HCT116 (cell line): ENCODE measurements around the gene TRIP10. TPM values are rescaled to one million over a fixed set of nuclear protein-coding genes. Genes with fewer than 3 reads are reported as not detected.

Experiments used
- ATAC-seq: fragments of 200-7000 bp; cut with Tn5 transposase; 2 replicates; pipeline ENCODE4 v1.9.1; 2020; ENCODE audit warnings: mild to moderate bottlenecking, moderate library complexity
- BruUV-seq: library from RNA; stranded (reverse); fragments of 400-500 nt; replicated peaks from 2 replicates; lab custom pipeline; 2021; lab: Mats Ljungman, UMichigan
- CTCF ChIA-PET: fragments of 300-600 bp; sonication (Branson Sonifier 250); formaldehyde crosslinking; loops from one replicate; lab custom pipeline; 2021; ENCODE audit warnings: antibody characterized with exemption; lab: Charles Lee
- POLR2A ChIA-PET: fragments of 300-600, 350-600 bp; sonication (Branson Sonifier 250); formaldehyde crosslinking; loops from one replicate; lab custom pipeline; 2021; ENCODE audit warnings: antibody characterized with exemption; lab: Charles Lee
- RAD21 ChIA-PET, 2 experiments: fragments of 300-600 bp; sonication (Branson Sonifier 250); formaldehyde crosslinking; loops; one replicate each; lab custom pipeline; 2023; ENCODE audit warnings: low total read pairs in 2 of 2; ENCODE audit not compliant: uncharacterized antibody in 2 of 2, unreplicated experiment in 2 of 2, low non-redundant PET in 1 of 2; lab: Charles Lee
- DNase-seq: peaks from one replicate; pipeline ENCODE4 v3.0.0-alpha.2; 2010; ENCODE audit warnings: low read depth, low spot score
- H2AFZ ChIP-seq: fragments of 200-600 bp; shearing (Covaris generic), sonication (generic); 2 replicates; pipeline ENCODE4 v1.6.1; 2017; ENCODE audit warnings: low read depth, mixed run types, mixed read lengths, antibody characterized with exemption, low read length; ENCODE audit not compliant: poor library complexity, severe bottlenecking
- H3K27ac ChIP-seq: 2 replicates; pipeline ENCODE4 v1.5.1; 2012; ENCODE audit warnings: low read depth, low read length
- H3K27me3 ChIP-seq: fragments of 200-600 bp; sonication (generic); 2 replicates; pipeline ENCODE4 v1.6.1; 2016; ENCODE audit warnings: mixed run types, low read length, mixed read lengths; ENCODE audit not compliant: insufficient read depth
- H3K36me3 ChIP-seq, 2 experiments: fragments of 200-500 bp in 1 of 2; fragments of 200-600 bp in 1 of 2; sonication (Bioruptor generic) in 1 of 2; sonication (generic) in 1 of 2; 2 replicates each; pipeline versions ENCODE4 v1.5.1 to v1.6.1; 2014 to 2016; ENCODE audit warnings: low read length in 2 of 2, inconsistent platforms in 1 of 2, mixed read lengths in 1 of 2, mixed run types in 1 of 2; ENCODE audit not compliant: insufficient read depth in 2 of 2, control insufficient read depth in 1 of 2
- H3K4me1 ChIP-seq, 2 experiments: fragments of 200-600 bp in 1 of 2; sonication (generic) in 1 of 2; 2 replicates each; pipeline versions ENCODE4 v1.5.1 to v1.6.1; 2012 to 2017; ENCODE audit warnings: low read length in 2 of 2, inconsistent platforms in 1 of 2, mild to moderate bottlenecking in 1 of 2, mixed read lengths in 1 of 2, mixed run types in 1 of 2, moderate library complexity in 1 of 2; ENCODE audit not compliant: insufficient read depth in 2 of 2, control insufficient read depth in 1 of 2
- H3K4me2 ChIP-seq: fragments of 200-600 bp; sonication (generic); 2 replicates; pipeline ENCODE4 v1.6.1; 2017; ENCODE audit warnings: mixed run types, low read length, mixed read lengths
- H3K4me3 ChIP-seq, 2 experiments: fragments of 200-600 bp in 1 of 2; sonication (generic) in 1 of 2; replicated peaks in 1 of 2; 2 replicates each; pipeline ENCODE4 v1.5.1; 2011 to 2016; ENCODE audit warnings: low read length in 2 of 2, control low read depth in 1 of 2, low read depth in 1 of 2, mild to moderate bottlenecking in 1 of 2, mixed read lengths in 1 of 2, mixed run types in 1 of 2
- H3K79me2 ChIP-seq: fragments of 200-600 bp; sonication (generic); 2 replicates; pipeline ENCODE4 v1.6.1; 2017; ENCODE audit warnings: mild to moderate bottlenecking, mixed run types, low read length, moderate library complexity, mixed read lengths; ENCODE audit not compliant: insufficient read depth
- H3K9ac ChIP-seq: fragments of 200-600 bp; sonication (generic); 2 replicates; pipeline ENCODE4 v1.6.1; 2016; ENCODE audit warnings: low read length, mixed read lengths
- H3K9me2 ChIP-seq: fragments of 200-600 bp; sonication (generic), shearing (Covaris generic); 2 replicates; pipeline ENCODE4 v1.6.1; 2017; ENCODE audit warnings: mixed run types, mild to moderate bottlenecking, moderate library complexity; ENCODE audit not compliant: insufficient read depth
- H3K9me3 ChIP-seq, 2 experiments: fragments of 200-500 bp in 1 of 2; fragments of 200-600 bp in 1 of 2; sonication (Bioruptor generic) in 1 of 2; sonication (generic) in 1 of 2; 2 replicates each; pipeline ENCODE4 v1.6.1; 2014 to 2017; ENCODE audit warnings: low read length in 2 of 2, mixed read lengths in 2 of 2, inconsistent platforms in 1 of 2, low read depth in 1 of 2, mild to moderate bottlenecking in 1 of 2, mixed run types in 1 of 2, moderate library complexity in 1 of 2; ENCODE audit not compliant: control insufficient read depth in 1 of 2, insufficient read depth in 1 of 2
- H4K20me1 ChIP-seq: fragments of 200-600 bp; sonication (generic), shearing (Covaris generic); 2 replicates; pipeline ENCODE4 v1.6.1; 2017; ENCODE audit warnings: mixed run types, mild to moderate bottlenecking, moderate library complexity; ENCODE audit not compliant: insufficient read depth
- CTCF ChIP-seq, 3 experiments: fragments of 200-600 bp in 1 of 3; sonication (generic) in 1 of 3; IDR thresholded peaks in 2 of 3; conservative IDR thresholded peaks in 1 of 3; 2 replicates each; pipeline ENCODE4 v1.5.1; 2012 to 2017; ENCODE audit warnings: low read depth in 2 of 3, low read length in 2 of 3, antibody characterized with exemption in 1 of 3, borderline replicate concordance in 1 of 3, control low read depth in 1 of 3, mild to moderate bottlenecking in 1 of 3, mixed read lengths in 1 of 3, mixed run types in 1 of 3, moderate library complexity in 1 of 3; ENCODE audit not compliant: insufficient read depth in 1 of 3
- ELF1 ChIP-seq: IDR thresholded peaks from 2 replicates; pipeline ENCODE4 v1.6.1; 2012; ENCODE audit warnings: low read depth, borderline replicate concordance
- EZH2 ChIP-seq: fragments of 200-600 bp; sonication (generic); IDR thresholded peaks from 2 replicates; pipeline ENCODE4 v1.6.1; 2017; ENCODE audit warnings: antibody characterized with exemption, mixed run types
- EZH2phosphoT487 ChIP-seq: fragments of 200-600 bp; IDR thresholded peaks from 2 replicates; pipeline ENCODE4 v1.6.1; 2018; ENCODE audit warnings: antibody characterized with exemption, borderline replicate concordance
- JUND ChIP-seq: IDR thresholded peaks from 2 replicates; pipeline ENCODE4 v1.6.1; 2012
- POLR2A ChIP-seq: IDR thresholded peaks from 2 replicates; pipeline ENCODE4 v1.7.0; 2011; ENCODE audit warnings: borderline replicate concordance; ENCODE audit not compliant: insufficient read depth, insufficient read length; ENCODE audit errors: extremely low read depth
- RAD21 ChIP-seq: IDR thresholded peaks from 2 replicates; pipeline ENCODE4 v1.6.1; 2012; ENCODE audit warnings: low read depth, mild to moderate bottlenecking
- SP1 ChIP-seq: IDR thresholded peaks from 2 replicates; pipeline ENCODE4 v1.6.1; 2012; ENCODE audit warnings: low read depth
- SRF ChIP-seq: IDR thresholded peaks from 2 replicates; pipeline ENCODE4 v1.6.1; 2012; ENCODE audit warnings: low read depth
- TCF7L2 ChIP-seq: IDR thresholded peaks from 2 replicates; pipeline ENCODE4 v1.7.0; 2011; ENCODE audit warnings: borderline replicate concordance, inconsistent platforms; ENCODE audit not compliant: insufficient read depth, insufficient read length; ENCODE audit errors: extremely low read depth
- YY1 ChIP-seq: IDR thresholded peaks from 2 replicates; pipeline ENCODE4 v1.6.1; 2011; ENCODE audit warnings: low read length, low read depth, moderate library complexity, mild to moderate bottlenecking; ENCODE audit not compliant: insufficient replicate concordance; ENCODE audit errors: extremely low read depth
- ZBTB33 ChIP-seq: IDR thresholded peaks from 2 replicates; pipeline ENCODE4 v1.6.1; 2011; ENCODE audit warnings: mild to moderate bottlenecking, low read length, moderate library complexity; ENCODE audit not compliant: insufficient replicate concordance; ENCODE audit errors: extremely low read depth
- ZFX ChIP-seq: fragments of 450-650 bp; IDR thresholded peaks from 2 replicates; pipeline ENCODE4 v1.6.1; 2017
- ZNF274 ChIP-seq: fragments of 200-500 bp; sonication (Bioruptor generic); IDR thresholded peaks from 2 replicates; pipeline ENCODE4 v1.6.1; 2014; ENCODE audit warnings: mild to moderate bottlenecking, low read depth, low read length, inconsistent platforms
- intact Hi-C: fragments of 100-400 bp; cut with micrococcal nuclease; formaldehyde crosslinking; loops from 2 replicates; pipeline ENCODE4 v1.10.0; 2022
- total RNA-seq: library from RNA; stranded (reverse); gene quantifications from one replicate; pipeline ENCODE4 v1.2.1, GENCODE V29; 2021; ENCODE audit not compliant: unreplicated experiment
- TF ChIP-seq, protein P1 (sequence below): IDR thresholded peaks from 2 replicates; pipeline ENCODE4 v1.6.1; 2012; ENCODE audit warnings: low read depth
- TF ChIP-seq, protein P2 (sequence below): IDR thresholded peaks from 2 replicates; pipeline ENCODE4 v1.6.1; 2012

The TRIP10 gene
- total RNA-seq, 1 experiment from 2014 or later = 111 TPM

DNA sequence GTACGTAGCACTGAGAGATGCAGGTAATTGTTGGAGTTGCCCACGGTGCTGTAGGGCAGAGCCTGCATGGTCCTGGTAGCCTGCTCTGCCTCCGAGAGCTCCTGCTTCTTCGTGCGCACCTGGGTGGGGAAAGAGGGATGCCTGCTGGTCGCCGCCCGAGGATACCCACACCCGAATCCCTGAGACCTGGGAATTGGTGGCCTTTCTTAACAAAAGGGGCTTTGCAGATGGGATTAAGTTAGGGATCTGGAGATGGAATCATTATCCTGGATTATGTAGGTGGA is 28.5 kb upstream of the TRIP10 start:
- no peaks in the 10 kb centered on the region for H4K20me1 ChIP-seq
- DNase-seq (no peak), ATAC-seq (no peak)
- intact Hi-C loops = no loop called here
- H3K36me3 ChIP-seq = no peaks in the 10 kb centered on the region
- H3K9ac ChIP-seq = no peak overlapping the region
- BruUV-seq = no TSS peak
- H3K27me3 ChIP-seq = no peaks in the 10 kb centered on the region; the same call in 1 of the 2 replicates
- no peaks in the 10 kb centered on the region for H3K9me3 ChIP-seq
- H3K4me3 ChIP-seq = no peak overlapping the region
- RAD21 ChIA-PET = no interaction called here
- no peaks in the 10 kb centered on the region for H3K9me2 ChIP-seq
- CTCF ChIA-PET = no interaction called here
- H3K4me1 ChIP-seq = no peaks in the 10 kb centered on the region
- H2AFZ ChIP-seq = no peak overlapping the region
- no peak overlapping the region for H3K27ac ChIP-seq
- TF ChIP-seq ZBTB33 = no peak
- TF ChIP-seq, protein P1, sequence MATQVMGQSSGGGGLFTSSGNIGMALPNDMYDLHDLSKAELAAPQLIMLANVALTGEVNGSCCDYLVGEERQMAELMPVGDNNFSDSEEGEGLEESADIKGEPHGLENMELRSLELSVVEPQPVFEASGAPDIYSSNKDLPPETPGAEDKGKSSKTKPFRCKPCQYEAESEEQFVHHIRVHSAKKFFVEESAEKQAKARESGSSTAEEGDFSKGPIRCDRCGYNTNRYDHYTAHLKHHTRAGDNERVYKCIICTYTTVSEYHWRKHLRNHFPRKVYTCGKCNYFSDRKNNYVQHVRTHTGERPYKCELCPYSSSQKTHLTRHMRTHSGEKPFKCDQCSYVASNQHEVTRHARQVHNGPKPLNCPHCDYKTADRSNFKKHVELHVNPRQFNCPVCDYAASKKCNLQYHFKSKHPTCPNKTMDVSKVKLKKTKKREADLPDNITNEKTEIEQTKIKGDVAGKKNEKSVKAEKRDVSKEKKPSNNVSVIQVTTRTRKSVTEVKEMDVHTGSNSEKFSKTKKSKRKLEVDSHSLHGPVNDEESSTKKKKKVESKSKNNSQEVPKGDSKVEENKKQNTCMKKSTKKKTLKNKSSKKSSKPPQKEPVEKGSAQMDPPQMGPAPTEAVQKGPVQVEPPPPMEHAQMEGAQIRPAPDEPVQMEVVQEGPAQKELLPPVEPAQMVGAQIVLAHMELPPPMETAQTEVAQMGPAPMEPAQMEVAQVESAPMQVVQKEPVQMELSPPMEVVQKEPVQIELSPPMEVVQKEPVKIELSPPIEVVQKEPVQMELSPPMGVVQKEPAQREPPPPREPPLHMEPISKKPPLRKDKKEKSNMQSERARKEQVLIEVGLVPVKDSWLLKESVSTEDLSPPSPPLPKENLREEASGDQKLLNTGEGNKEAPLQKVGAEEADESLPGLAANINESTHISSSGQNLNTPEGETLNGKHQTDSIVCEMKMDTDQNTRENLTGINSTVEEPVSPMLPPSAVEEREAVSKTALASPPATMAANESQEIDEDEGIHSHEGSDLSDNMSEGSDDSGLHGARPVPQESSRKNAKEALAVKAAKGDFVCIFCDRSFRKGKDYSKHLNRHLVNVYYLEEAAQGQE = no peak
- TF ChIP-seq POLR2A = no peak
- TF ChIP-seq SRF = no peak
- TF ChIP-seq YY1 = no peak
- no peak for TF ChIP-seq EZH2
- no peak for TF ChIP-seq TCF7L2
- no peak for TF ChIP-seq ZFX
- no peak for TF ChIP-seq JUND
- TF ChIP-seq ELF1 = no peak
- TF ChIP-seq SP1 = no peak
- no peak for TF ChIP-seq ZNF274
- TF ChIP-seq EZH2phosphoT487 = no peak
- TF ChIP-seq, protein P2, sequence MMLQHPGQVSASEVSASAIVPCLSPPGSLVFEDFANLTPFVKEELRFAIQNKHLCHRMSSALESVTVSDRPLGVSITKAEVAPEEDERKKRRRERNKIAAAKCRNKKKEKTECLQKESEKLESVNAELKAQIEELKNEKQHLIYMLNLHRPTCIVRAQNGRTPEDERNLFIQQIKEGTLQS = no peak
- TF ChIP-seq RAD21 = no peak
- TF ChIP-seq CTCF (IDR thresholded peaks at IDR 0.05 in 2 of 3, conservative IDR thresholded peaks at IDR 0.05 in 1 of 3; ENCODE audit: borderline replicate concordance in 1 of 3, insufficient read depth in 1 of 3, low read depth in 2 of 3, low read length in 2 of 3) = no peak
- H3K79me2 ChIP-seq = no peaks in the 10 kb centered on the region
- H3K4me2 ChIP-seq = no peak overlapping the region
- POLR2A ChIA-PET = no interaction called here
